Measurements from ENCODE around the gene SPTB.

GRCh38 chr14:64789696-64790095, 90.0 kb downstream of the SPTB start:
- TF ChIP-seq ZNF274 (IDR thresholded peaks at IDR 0.05; ENCODE audit: low read depth, low read length) (no peak), YY1 (IDR thresholded peaks at IDR 0.05; ENCODE audit: insufficient read depth, insufficient read length) (no peak)

All from NT2/D1 (cell line).